ENCODE measurements around the gene FAM20C.

- TF ChIP-seq, protein P1, sequence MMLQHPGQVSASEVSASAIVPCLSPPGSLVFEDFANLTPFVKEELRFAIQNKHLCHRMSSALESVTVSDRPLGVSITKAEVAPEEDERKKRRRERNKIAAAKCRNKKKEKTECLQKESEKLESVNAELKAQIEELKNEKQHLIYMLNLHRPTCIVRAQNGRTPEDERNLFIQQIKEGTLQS (IDR thresholded peaks at IDR 0.05; ENCODE audit: insufficient read depth, low read depth, low read length): no peak
- TF ChIP-seq, protein P2, sequence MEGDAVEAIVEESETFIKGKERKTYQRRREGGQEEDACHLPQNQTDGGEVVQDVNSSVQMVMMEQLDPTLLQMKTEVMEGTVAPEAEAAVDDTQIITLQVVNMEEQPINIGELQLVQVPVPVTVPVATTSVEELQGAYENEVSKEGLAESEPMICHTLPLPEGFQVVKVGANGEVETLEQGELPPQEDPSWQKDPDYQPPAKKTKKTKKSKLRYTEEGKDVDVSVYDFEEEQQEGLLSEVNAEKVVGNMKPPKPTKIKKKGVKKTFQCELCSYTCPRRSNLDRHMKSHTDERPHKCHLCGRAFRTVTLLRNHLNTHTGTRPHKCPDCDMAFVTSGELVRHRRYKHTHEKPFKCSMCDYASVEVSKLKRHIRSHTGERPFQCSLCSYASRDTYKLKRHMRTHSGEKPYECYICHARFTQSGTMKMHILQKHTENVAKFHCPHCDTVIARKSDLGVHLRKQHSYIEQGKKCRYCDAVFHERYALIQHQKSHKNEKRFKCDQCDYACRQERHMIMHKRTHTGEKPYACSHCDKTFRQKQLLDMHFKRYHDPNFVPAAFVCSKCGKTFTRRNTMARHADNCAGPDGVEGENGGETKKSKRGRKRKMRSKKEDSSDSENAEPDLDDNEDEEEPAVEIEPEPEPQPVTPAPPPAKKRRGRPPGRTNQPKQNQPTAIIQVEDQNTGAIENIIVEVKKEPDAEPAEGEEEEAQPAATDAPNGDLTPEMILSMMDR (IDR thresholded peaks at IDR 0.05; ENCODE audit: control extremely low read depth in 1 of 3, insufficient read depth in 1 of 3, low read depth in 1 of 3, low read length in 3 of 3): no peak
- TF ChIP-seq BCL11A (IDR thresholded peaks at IDR 0.05; ENCODE audit: low read depth in 2 of 2, low read length in 2 of 2) (no peak), RFX5 (IDR thresholded peaks at IDR 0.05; ENCODE audit: borderline replicate concordance, low read depth, low read length) (no peak), POLR2A (IDR thresholded peaks at IDR 0.05; ENCODE audit: control extremely low read depth in 1 of 2, low read depth in 2 of 2, low read length in 2 of 2) (no peak), SRF (IDR thresholded peaks at IDR 0.05; ENCODE audit: low read depth, low read length) (no peak), TAF1 (IDR thresholded peaks at IDR 0.05; ENCODE audit: low read depth, low read length) (no peak), YY1 (IDR thresholded peaks at IDR 0.05; ENCODE audit: low read depth, low read length) (no peak), MAX (IDR thresholded peaks at IDR 0.05) (no peak), SUZ12 (IDR thresholded peaks at IDR 0.05; ENCODE audit: low read length) (no peak), USF2 (IDR thresholded peaks at IDR 0.05; ENCODE audit: low read length) (no peak), EZH2 (IDR thresholded peaks at IDR 0.05; ENCODE audit: low read depth, low read length, severe bottlenecking) (no peak), ZNF274 (IDR thresholded peaks at IDR 0.05; ENCODE audit: borderline replicate concordance, extremely low read depth, low read length) (no peak), POLR2AphosphoS5 (IDR thresholded peaks at IDR 0.05; ENCODE audit: low read depth, low read length) (no peak)
These were observed 57.6 kb downstream of the FAM20C start for GRCh38 chr7:249989-250388.
